ENCODE data around the gene LHFPL6. TPM values are rescaled to one million over a fixed set of nuclear protein-coding genes. Genes with fewer than 3 reads are reported as not detected.

Gene LHFPL6
- polyA plus RNA-seq, 2 of the 4 experiments (the other 2 are of a cell fraction), result 1.7 to 5.4 TPM

DNA sequence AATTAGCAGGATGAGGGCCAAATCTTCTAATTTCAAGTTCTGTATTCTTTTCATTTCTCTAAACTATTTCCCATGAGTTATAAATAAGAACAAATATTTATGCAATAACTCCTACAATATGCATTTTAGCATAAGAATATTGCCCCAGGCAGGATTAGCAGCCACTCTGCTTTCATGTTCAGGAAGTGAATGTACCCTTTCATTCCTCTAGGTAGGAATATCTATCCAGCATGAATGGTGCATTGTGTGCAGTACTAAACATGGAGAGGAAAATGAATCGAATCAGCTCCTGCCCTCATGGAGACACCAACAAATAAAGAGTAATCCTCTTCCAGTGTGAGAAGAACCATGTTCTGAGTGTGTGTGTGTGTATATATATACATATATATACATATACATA is 41.0 kb downstream of the LHFPL6 start:
- POLR2A ChIA-PET, result no interaction called here
- no peak overlapping the region for H3K4me3 ChIP-seq
- DNase-seq (ENCODE audit: low read depth in 1 of 2, low spot score in 1 of 2) (no peak), FAIRE-seq (no peak), ATAC-seq (no peak)
- 18% methylated on average over 1 of the region's 1 CpG for WGBS (ENCODE audit: missing lambda C conversion rate)
- no peak overlapping the region for H3K4me2 ChIP-seq
- CTCF ChIA-PET, result no interaction called here
- no peak overlapping the region for H3K27ac ChIP-seq
- H3K9me3 ChIP-seq, result no peaks in the 10 kb centered on the region
- TF ChIP-seq HOXA7 (CRISPR knock-in tag; IDR thresholded peaks at IDR 0.05) (no peak), RAD21 (conservative IDR thresholded peaks at IDR 0.05 in 1 of 2, IDR thresholded peaks at IDR 0.05 in 1 of 2) (no peak), NFE2L2 (conservative IDR thresholded peaks at IDR 0.05; ENCODE audit: low read length) (no peak), RARB (CRISPR knock-in tag; IDR thresholded peaks at IDR 0.05) (no peak), ZSCAN20 (CRISPR knock-in tag; IDR thresholded peaks at IDR 0.05) (no peak), MAZ (IDR thresholded peaks at IDR 0.05; ENCODE audit: borderline replicate concordance, low read depth, low read length) (no peak)
- H3K4me1 ChIP-seq, result peaks cover 34% of the 10 kb centered on the region

DNA sequence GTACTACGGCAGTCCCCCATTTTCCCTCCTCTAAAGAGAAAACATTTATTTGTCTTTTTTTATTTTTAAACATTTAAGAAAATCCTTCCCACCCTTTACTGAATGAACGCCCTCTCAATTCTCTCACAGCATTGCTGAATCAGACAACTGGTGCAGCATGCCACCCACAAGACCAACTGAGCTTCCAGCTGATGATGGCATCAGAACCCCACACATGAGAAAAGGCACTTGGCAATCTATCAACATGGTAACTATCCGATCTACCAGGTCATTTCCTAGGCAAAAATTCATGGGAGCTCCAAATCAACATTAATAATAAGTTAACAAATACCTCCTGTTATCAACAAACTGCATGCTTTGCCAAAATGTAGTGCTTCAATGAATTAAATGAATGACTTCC is 43.1 kb downstream of the LHFPL6 start:
- Histone ChIP-seq H3K4me1 (peaks cover 21% of the 10 kb centered on the region), H3K4me3 (no peak overlapping the region), H3K4me2 (no peak overlapping the region), H3K9me3 (no peaks in the 10 kb centered on the region), H3K27ac (no peak overlapping the region)
- WGBS (ENCODE audit: missing lambda C conversion rate), result 76% methylated on average over 3 of the region's 3 CpGs
- no peak for TF ChIP-seq CHD4 (IDR thresholded peaks at IDR 0.05; ENCODE audit: borderline replicate concordance)
- TF ChIP-seq ZFP36 (IDR thresholded peaks at IDR 0.05; ENCODE audit: borderline replicate concordance, partially characterized antibody), result no peak
- TF ChIP-seq, protein P1, sequence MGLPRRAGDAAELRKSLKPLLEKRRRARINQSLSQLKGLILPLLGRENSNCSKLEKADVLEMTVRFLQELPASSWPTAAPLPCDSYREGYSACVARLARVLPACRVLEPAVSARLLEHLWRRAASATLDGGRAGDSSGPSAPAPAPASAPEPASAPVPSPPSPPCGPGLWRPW (IDR thresholded peaks at IDR 0.05), result no peak
- TF ChIP-seq HOXB5 (CRISPR knock-in tag; IDR thresholded peaks at IDR 0.05), result no peak
- TF ChIP-seq ESRRA (IDR thresholded peaks at IDR 0.05; ENCODE audit: borderline replicate concordance, low read length), result no peak
- TF ChIP-seq, protein P2, sequence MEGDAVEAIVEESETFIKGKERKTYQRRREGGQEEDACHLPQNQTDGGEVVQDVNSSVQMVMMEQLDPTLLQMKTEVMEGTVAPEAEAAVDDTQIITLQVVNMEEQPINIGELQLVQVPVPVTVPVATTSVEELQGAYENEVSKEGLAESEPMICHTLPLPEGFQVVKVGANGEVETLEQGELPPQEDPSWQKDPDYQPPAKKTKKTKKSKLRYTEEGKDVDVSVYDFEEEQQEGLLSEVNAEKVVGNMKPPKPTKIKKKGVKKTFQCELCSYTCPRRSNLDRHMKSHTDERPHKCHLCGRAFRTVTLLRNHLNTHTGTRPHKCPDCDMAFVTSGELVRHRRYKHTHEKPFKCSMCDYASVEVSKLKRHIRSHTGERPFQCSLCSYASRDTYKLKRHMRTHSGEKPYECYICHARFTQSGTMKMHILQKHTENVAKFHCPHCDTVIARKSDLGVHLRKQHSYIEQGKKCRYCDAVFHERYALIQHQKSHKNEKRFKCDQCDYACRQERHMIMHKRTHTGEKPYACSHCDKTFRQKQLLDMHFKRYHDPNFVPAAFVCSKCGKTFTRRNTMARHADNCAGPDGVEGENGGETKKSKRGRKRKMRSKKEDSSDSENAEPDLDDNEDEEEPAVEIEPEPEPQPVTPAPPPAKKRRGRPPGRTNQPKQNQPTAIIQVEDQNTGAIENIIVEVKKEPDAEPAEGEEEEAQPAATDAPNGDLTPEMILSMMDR (IDR thresholded peaks at IDR 0.05), result no peak
- no peak for TF ChIP-seq BHLHE40 (IDR thresholded peaks at IDR 0.05; ENCODE audit: low read depth, low read length)
- TF ChIP-seq RNF2 (IDR thresholded peaks at IDR 0.05; ENCODE audit: borderline replicate concordance, low read depth), result no peak
- ChIA-PET CTCF (no interaction called here), POLR2A (no interaction called here)
- no peak for DNase-seq (ENCODE audit: low read depth in 1 of 2, low spot score in 1 of 2)
- ATAC-seq, result no peak
- FAIRE-seq, result no peak

DNA sequence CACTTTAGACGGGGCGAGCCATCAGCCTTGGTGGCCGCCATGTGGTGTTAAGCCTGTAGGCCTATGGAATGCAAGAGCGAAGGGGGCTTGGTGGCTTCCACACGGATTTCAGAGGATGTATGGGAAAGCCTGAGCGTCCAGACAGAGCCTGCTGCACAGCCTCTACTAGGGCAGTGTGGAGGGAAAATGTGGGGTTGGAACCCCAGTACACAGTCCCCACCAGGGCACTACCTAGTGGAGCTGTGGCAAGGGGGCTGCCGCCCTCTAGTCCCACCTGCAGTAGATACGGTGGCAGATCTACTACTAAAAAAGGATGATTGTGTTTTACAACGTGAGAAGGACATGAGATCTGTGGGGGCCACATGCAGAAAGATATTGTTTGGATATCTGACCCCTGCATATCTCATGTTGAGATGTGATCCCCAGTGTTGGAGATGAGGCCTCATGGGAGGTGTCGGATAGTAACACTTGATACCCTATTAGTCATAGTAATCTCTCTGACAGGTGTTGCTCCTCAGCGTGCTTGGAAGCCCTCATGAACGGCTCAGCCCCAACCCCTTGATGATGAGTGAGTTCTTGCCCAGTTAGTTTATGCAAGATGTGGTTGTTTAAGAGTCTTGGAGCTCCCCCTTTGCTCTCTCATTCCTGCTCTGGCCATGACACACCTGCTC is 45.6 kb downstream of the LHFPL6 start:
- POLR2A ChIA-PET, result no interaction called here
- DNase-seq (ENCODE audit: low read depth in 1 of 2, low spot score in 1 of 2) (no peak), FAIRE-seq (no peak), ATAC-seq (no peak)
- Histone ChIP-seq H3K4me1 (no peaks in the 10 kb centered on the region), H3K9me3 (no peaks in the 10 kb centered on the region), H3K27ac (no peak overlapping the region), H3K4me3 (no peak overlapping the region), H3K4me2 (no peak overlapping the region)
- TF ChIP-seq CHD4 (IDR thresholded peaks at IDR 0.05; ENCODE audit: borderline replicate concordance), result no peak
- no peak for TF ChIP-seq CEBPB (IDR thresholded peaks at IDR 0.05)
- TF ChIP-seq RAD21 (conservative IDR thresholded peaks at IDR 0.05 in 1 of 2, IDR thresholded peaks at IDR 0.05 in 1 of 2), result no peak
- no peak for TF ChIP-seq EP300 (IDR thresholded peaks at IDR 0.05)
- TF ChIP-seq NPAS2 (CRISPR knock-in tag; IDR thresholded peaks at IDR 0.05; ENCODE audit: borderline replicate concordance), result no peak
- TF ChIP-seq FOSB (CRISPR knock-in tag; IDR thresholded peaks at IDR 0.05), result no peak
- no peak for TF ChIP-seq NR3C1 (IDR thresholded peaks at IDR 0.05)
- TF ChIP-seq CBX8 (IDR thresholded peaks at IDR 0.05), result no peak
- CTCF ChIA-PET, result no interaction called here
- WGBS (ENCODE audit: missing lambda C conversion rate), result 58% methylated on average over 7 of the region's 12 CpGs
